Measurements from ENCODE around the gene ZNF99. TPM values are rescaled to one million over a fixed set of nuclear protein-coding genes. Genes with fewer than 3 reads are reported as not detected.
"Not testable (repeated sequence)": the region's sequence is repeated elsewhere in the genome, so short reads cannot be mapped to it uniquely, and the experiment has no call there.

Gene ZNF99
- 1.9 TPM for polyA plus RNA-seq (ENCODE audit: insufficient read length)
- long read RNA-seq, donor 1: 0 reads
- long read RNA-seq, donor 2, full-length matches to known transcripts: 1 of 1 reads
- long read RNA-seq, donor 2, partial matches to known transcripts: 0 of 1 reads
- long read RNA-seq, donor 2, other reads (novel, unspliced or antisense): 0 of 1 reads
- long read RNA-seq, donor 3, full-length matches to known transcripts: 1 of 1 reads
- long read RNA-seq, donor 3, partial matches to known transcripts: 0 of 1 reads
- long read RNA-seq, donor 3, other reads (novel, unspliced or antisense): 0 of 1 reads
- long read RNA-seq, donor 4: 0 reads
- long read RNA-seq, donor 5, full-length matches to known transcripts: 1 of 1 reads
- long read RNA-seq, donor 5, partial matches to known transcripts: 0 of 1 reads
- long read RNA-seq, donor 5, other reads (novel, unspliced or antisense): 0 of 1 reads
- long read RNA-seq, donor 6: 0 reads
- long read RNA-seq, donor 7: 0 reads
- long read RNA-seq, donor 8: 0 reads

GRCh38 chr19:22783651-22784410 is at the start of gene ZNF99:
Gene ZNF99, minus strand, starts transcription at chr19:22784151. Its CDS starts 135 bp downstream, at chr19:22784016.
- peak; percentile 74 for DNase-seq

- no peak for DNase-seq
Observed at GRCh38 chr19:22832031-22832762, 48.2 kb upstream of the ZNF99 start, which contains the start of gene ZNF723. Gene ZNF723, plus strand, starts transcription at chr19:22832291. Its CDS starts 89 bp downstream, at chr19:22832380.

- no peak for DNase-seq
Observed at GRCh38 chr19:22831211-22831610, 47.3 kb upstream of the ZNF99 start.

GRCh38 chr19:22814124-22814523 is 30.2 kb upstream of the ZNF99 start:
- no peak for DNase-seq

- no peak for DNase-seq
Observed at GRCh38 chr19:22807061-22807835, 23.3 kb upstream of the ZNF99 start.

GRCh38 chr19:22806418-22806817 is 22.5 kb upstream of the ZNF99 start:
- DNase-seq: no peak

GRCh38 chr19:22797040-22797439 is 13.1 kb upstream of the ZNF99 start:
- DNase-seq: no peak

- DNase-seq: not testable (repeated sequence)
Observed at GRCh38 chr19:22792863-22793262, 8.9 kb upstream of the ZNF99 start.

- no peak for DNase-seq
Observed at GRCh38 chr19:22735911-22736645, 47.9 kb downstream of the ZNF99 start.

GRCh38 chr19:22733691-22734090 is 50.3 kb downstream of the ZNF99 start:
- no peak for DNase-seq

GRCh38 chr19:22728214-22728613 is 55.7 kb downstream of the ZNF99 start:
- not testable (repeated sequence) for DNase-seq

- DNase-seq: not testable (repeated sequence)
Observed at GRCh38 chr19:22721533-22721932, 62.4 kb downstream of the ZNF99 start.

- no peak for DNase-seq
Observed at GRCh38 chr19:22708983-22709382, 75.0 kb downstream of the ZNF99 start.

GRCh38 chr19:22703096-22703495 is 80.9 kb downstream of the ZNF99 start:
- not testable (repeated sequence) for DNase-seq

- DNase-seq: not testable (repeated sequence)
Observed at GRCh38 chr19:22702661-22703060, 81.3 kb downstream of the ZNF99 start.

Other genes starting within 250 kb of the ZNF99 start
- 4.1 TPM for gene ZNF492, start 149.8 kb downstream of the ZNF99 start, polyA plus RNA-seq (ENCODE audit: insufficient read length)
- gene ZNF723, start 48.1 kb upstream of the ZNF99 start, polyA plus RNA-seq (ENCODE audit: insufficient read length): 0.08 TPM
- 0.42 TPM for gene ZNF728, start 219.0 kb upstream of the ZNF99 start, polyA plus RNA-seq (ENCODE audit: insufficient read length)

All from left kidney (tissue), 8 donors.